ENCODE results near the gene CD79A.

CD79A gene

GRCh38 chr19:41888926-41889325 lies 11.8 kb downstream of the CD79A start:
- H3K4me1 Mint-ChIP-seq: peaks cover 58% of the 10 kb centered on the region
- peak overlapping the region; percentile 77 for H3K27ac Mint-ChIP-seq
- H3K27me3 Mint-ChIP-seq: no peaks in the 10 kb centered on the region
- no peaks in the 10 kb centered on the region for H3K9me3 Mint-ChIP-seq
- peaks cover 23% of the 10 kb centered on the region for H3K36me3 Mint-ChIP-seq
- ATAC-seq: no peak
- no peak overlapping the region for H3K4me3 Mint-ChIP-seq

DNA sequence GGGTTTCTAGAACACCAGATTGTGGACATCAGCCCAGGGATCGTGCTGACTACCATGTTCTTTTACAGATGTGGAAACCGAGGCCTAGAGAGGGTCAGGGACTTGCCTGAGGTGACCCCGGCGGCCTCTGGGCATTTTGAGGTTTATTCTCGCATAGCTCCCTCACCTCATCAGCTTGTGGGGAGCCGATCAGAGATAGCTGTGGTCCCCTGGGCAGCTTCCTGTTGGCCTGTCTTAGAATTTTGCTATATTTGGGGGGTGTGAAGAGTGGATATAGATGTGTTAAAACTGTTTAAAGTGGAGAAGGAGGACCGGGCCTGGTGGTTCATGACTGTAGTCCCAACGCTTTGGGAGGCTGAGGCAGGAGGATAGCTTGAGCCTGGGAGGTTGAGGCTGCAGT lies 12.8 kb downstream of the CD79A start:
- Mint-ChIP-seq H3K27me3 (no peaks in the 10 kb centered on the region), H3K27ac (peak overlapping the region; percentile 23), H3K36me3 (peaks cover 30% of the 10 kb centered on the region), H3K9me3 (no peaks in the 10 kb centered on the region), H3K4me3 (no peak overlapping the region), H3K4me1 (peaks cover 60% of the 10 kb centered on the region)
- no peak for ATAC-seq

GRCh38 chr19:41890936-41891335 lies 13.9 kb downstream of the CD79A start:
- Mint-ChIP-seq H3K36me3 (peaks cover 38% of the 10 kb centered on the region), H3K4me3 (no peak overlapping the region), H3K27me3 (no peaks in the 10 kb centered on the region), H3K27ac (no peak overlapping the region), H3K9me3 (no peaks in the 10 kb centered on the region), H3K4me1 (peaks cover 57% of the 10 kb centered on the region)
- ATAC-seq: no peak

GRCh38 chr19:41892173-41892902 lies 15.3 kb downstream of the CD79A start:
- Mint-ChIP-seq H3K27ac (no peak overlapping the region), H3K36me3 (peaks cover 51% of the 10 kb centered on the region), H3K9me3 (no peaks in the 10 kb centered on the region), H3K27me3 (no peaks in the 10 kb centered on the region), H3K4me3 (no peak overlapping the region), H3K4me1 (peaks cover 51% of the 10 kb centered on the region)
- ATAC-seq: no peak

- Mint-ChIP-seq H3K27ac (peak overlapping the region; percentile 77), H3K27me3 (no peaks in the 10 kb centered on the region), H3K4me1 (peaks cover 48% of the 10 kb centered on the region), H3K36me3 (peaks cover 60% of the 10 kb centered on the region), H3K9me3 (no peaks in the 10 kb centered on the region), H3K4me3 (no peak overlapping the region)
- ATAC-seq: peak; percentile 18
Measured at GRCh38 chr19:41893899-41894298, 16.8 kb downstream of the CD79A start.

- ATAC-seq: peak; percentile 68
- peaks cover 60% of the 10 kb centered on the region for H3K36me3 Mint-ChIP-seq
- H3K27me3 Mint-ChIP-seq: no peaks in the 10 kb centered on the region
- peaks cover 52% of the 10 kb centered on the region for H3K4me1 Mint-ChIP-seq
- H3K27ac Mint-ChIP-seq: peak overlapping the region; percentile 77
- no peaks in the 10 kb centered on the region for H3K9me3 Mint-ChIP-seq
- H3K4me3 Mint-ChIP-seq: no peak overlapping the region
Measured at GRCh38 chr19:41894350-41894749, 17.3 kb downstream of the CD79A start.

GRCh38 chr19:41895745-41896580 lies 18.9 kb downstream of the CD79A start:
- no peak for ATAC-seq
- peaks cover 56% of the 10 kb centered on the region for H3K36me3 Mint-ChIP-seq

DNA sequence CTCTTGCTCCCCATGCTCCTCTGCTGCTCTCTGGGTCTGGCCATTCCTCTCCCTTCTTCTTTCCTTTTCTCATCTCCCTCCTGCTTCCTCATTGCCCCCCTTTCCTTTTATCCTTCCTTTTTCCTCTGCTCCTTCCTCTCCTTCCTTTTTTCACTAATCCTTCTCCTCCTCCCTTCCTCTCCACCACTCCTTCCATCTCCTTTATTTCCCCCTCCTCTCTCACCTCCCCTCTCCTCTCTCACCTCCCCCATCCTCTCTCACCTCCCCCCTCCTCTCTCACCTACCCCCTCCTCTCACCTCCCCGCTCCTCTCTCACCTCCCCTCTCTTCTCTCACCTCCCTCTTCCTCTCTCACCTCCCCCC lies 19.5 kb downstream of the CD79A start:
- Mint-ChIP-seq H3K9me3 (no peaks in the 10 kb centered on the region), H3K4me1 (peaks cover 43% of the 10 kb centered on the region), H3K36me3 (peaks cover 55% of the 10 kb centered on the region), H3K4me3 (no peak overlapping the region), H3K27me3 (no peaks in the 10 kb centered on the region), H3K27ac (peak overlapping the region; percentile 78)
- no peak for ATAC-seq

More at GRCh38 chr19:41895745-41896580, 18.9 kb downstream of the CD79A start:
- peak overlapping the region; percentile 78 for H3K27ac Mint-ChIP-seq
- H3K27me3 Mint-ChIP-seq: no peaks in the 10 kb centered on the region
- no peaks in the 10 kb centered on the region for H3K9me3 Mint-ChIP-seq
- no peak overlapping the region for H3K4me3 Mint-ChIP-seq
- H3K4me1 Mint-ChIP-seq: peaks cover 46% of the 10 kb centered on the region

GRCh38 chr19:41897181-41897580 lies 20.1 kb downstream of the CD79A start:
- peaks cover 59% of the 10 kb centered on the region for H3K36me3 Mint-ChIP-seq
- H3K27me3 Mint-ChIP-seq: no peaks in the 10 kb centered on the region
- no peaks in the 10 kb centered on the region for H3K9me3 Mint-ChIP-seq
- H3K4me3 Mint-ChIP-seq: no peak overlapping the region
- H3K4me1 Mint-ChIP-seq: peaks cover 40% of the 10 kb centered on the region
- H3K27ac Mint-ChIP-seq: peak overlapping the region; percentile 61
- no peak for ATAC-seq

DNA sequence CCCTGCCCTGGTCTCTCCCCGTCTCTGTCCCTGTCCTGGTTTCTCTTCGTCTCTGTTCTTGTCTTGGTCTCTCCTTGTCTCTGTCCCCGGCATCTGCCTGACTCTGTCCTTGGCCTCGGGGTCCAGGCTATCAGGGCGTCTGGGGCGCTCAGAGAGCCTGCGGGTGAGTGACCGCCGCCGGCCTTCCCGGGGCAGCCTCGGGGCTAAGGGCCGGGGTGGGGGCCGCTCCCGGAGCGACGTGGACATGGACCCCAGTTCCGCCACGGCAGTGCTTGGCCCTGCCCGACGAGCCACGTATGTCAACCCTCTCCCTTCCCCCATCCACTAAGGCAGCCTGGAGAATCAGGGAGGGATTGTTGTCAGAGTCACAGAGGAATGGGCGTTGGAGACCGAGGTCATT lies 20.7 kb downstream of the CD79A start:
- H3K4me3 Mint-ChIP-seq: no peak overlapping the region
- no peaks in the 10 kb centered on the region for H3K9me3 Mint-ChIP-seq
- no peaks in the 10 kb centered on the region for H3K27me3 Mint-ChIP-seq
- H3K36me3 Mint-ChIP-seq: peaks cover 65% of the 10 kb centered on the region
- H3K27ac Mint-ChIP-seq: peak overlapping the region; percentile 61
- ATAC-seq: no peak
- peaks cover 40% of the 10 kb centered on the region for H3K4me1 Mint-ChIP-seq

DNA sequence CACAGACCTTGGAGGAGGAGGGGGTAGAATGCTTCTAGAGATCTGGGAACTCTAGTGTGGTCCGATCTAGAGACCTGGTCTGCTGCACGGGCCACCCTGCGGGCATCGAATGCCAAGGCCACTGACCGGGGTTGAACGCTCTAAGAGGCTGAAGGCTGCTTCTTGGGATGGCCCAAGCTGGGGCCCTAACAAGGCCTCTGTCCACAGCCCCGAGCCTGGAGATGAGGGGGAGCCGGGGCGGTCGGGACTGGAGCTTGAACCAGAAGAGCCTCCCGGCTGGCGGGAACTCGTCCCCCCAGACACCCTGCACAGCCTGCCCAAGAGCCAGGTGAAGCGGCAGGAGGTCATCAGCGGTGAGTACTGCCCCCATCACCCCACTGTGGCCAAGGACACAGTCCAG lies 21.2 kb downstream of the CD79A start:
- Mint-ChIP-seq H3K27me3 (no peaks in the 10 kb centered on the region), H3K4me1 (peaks cover 40% of the 10 kb centered on the region), H3K36me3 (peaks cover 69% of the 10 kb centered on the region), H3K9me3 (no peaks in the 10 kb centered on the region), H3K4me3 (no peak overlapping the region), H3K27ac (peak overlapping the region; percentile 61)
- ATAC-seq: no peak

DNA sequence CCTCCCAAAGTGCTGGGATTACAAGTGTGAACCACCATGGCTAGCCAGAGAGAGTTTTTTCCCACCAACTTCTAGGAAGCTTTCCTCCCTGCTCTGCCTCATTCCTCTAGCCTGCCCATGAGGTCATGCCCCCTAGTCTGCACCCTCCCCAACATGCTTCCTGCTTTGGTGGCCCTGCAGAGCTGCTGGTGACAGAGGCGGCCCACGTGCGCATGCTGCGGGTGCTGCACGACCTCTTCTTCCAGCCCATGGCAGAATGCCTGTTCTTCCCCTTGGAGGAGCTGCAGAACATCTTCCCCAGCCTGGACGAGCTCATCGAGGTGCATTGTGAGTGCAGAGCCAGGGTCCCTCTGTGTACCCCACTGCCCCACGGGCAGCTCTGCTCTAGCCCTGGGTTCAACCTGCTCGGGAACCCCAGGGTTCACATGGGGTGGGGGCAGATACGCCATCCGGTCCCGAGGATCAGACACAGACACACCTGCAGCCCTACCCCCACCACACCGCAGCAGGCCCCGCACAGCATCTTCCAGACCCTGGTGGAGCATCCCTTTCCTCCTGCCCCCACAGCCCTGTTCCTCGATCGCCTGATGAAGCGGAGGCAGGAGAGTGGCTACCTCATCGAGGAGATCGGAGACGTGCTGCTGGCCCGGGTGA lies 24.8 kb downstream of the CD79A start:
- Mint-ChIP-seq H3K27me3 (no peaks in the 10 kb centered on the region), H3K4me3 (no peak overlapping the region), H3K9me3 (no peaks in the 10 kb centered on the region), H3K36me3 (peaks cover 80% of the 10 kb centered on the region), H3K27ac (no peak overlapping the region), H3K4me1 (peaks cover 35% of the 10 kb centered on the region)
- no peak for ATAC-seq

DNA sequence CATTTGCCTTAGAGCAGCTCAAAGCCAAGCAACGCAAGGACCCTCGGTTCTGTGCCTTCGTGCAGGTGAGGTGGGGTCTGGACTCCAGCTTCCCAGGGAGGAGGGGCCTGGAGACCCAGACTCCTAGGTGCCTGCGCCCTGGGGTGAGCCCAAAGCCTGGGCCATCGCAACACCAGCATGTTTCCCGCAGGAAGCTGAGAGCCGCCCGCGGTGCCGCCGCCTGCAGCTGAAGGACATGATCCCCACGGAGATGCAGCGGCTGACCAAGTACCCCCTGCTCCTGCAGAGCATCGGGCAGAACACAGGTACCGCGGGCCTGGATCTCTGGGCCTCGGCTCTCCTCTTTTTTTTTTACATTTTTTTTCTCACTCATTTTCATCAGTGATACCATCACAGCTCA lies 25.5 kb downstream of the CD79A start:
- ATAC-seq: no peak
- Mint-ChIP-seq H3K27me3 (no peaks in the 10 kb centered on the region), H3K36me3 (peaks cover 81% of the 10 kb centered on the region), H3K9me3 (no peaks in the 10 kb centered on the region), H3K4me1 (peaks cover 37% of the 10 kb centered on the region), H3K4me3 (no peak overlapping the region), H3K27ac (no peak overlapping the region)

- Mint-ChIP-seq H3K27me3 (no peaks in the 10 kb centered on the region), H3K4me1 (peaks cover 29% of the 10 kb centered on the region), H3K27ac (no peak overlapping the region), H3K9me3 (no peaks in the 10 kb centered on the region), H3K4me3 (no peak overlapping the region), H3K36me3 (peaks cover 73% of the 10 kb centered on the region)
- ATAC-seq: no peak
Measured at GRCh38 chr19:41903193-41903953, 26.3 kb downstream of the CD79A start.

All from stimulated activated memory B cell treated with anti-CD40 and anti-IgM and Interleukin-4, amounts not matched to agents 10 μg/mL and 1 μg/mL and 100 μg/mL, for 72 hours (primary cell).